GM12878 (cell line): ENCODE data around the gene LRRN2. TPM values are rescaled to one million over a fixed set of nuclear protein-coding genes. Genes with fewer than 3 reads are reported as not detected.

Experiments used
- ATAC-seq: fragments of 200-7000 bp; cut with Tn5 transposase; 3 replicates; pipeline ENCODE4 v1.9.1; 2020; ENCODE audit warnings: mild to moderate bottlenecking, moderate library complexity
- BruUV-seq: library from RNA; stranded (reverse); fragments of 400-500 nt; replicated peaks from 2 replicates; lab custom pipeline; 2021; lab: Mats Ljungman, UMichigan
- CTCF ChIA-PET: fragments of 300-600 bp; sonication (Branson Sonifier 250); formaldehyde crosslinking; extraction: SDS; loops from one replicate; lab custom pipeline; 2021; ENCODE audit warnings: inconsistent platforms; lab: Yijun Ruan, JAX
- POLR2A ChIA-PET: fragments of 350-600 bp; formaldehyde crosslinking; extraction: SDS; loops from one replicate; lab custom pipeline; 2021; ENCODE audit warnings: inconsistent platforms; lab: Charles Lee
- RAD21 ChIA-PET: fragments of 300-600 bp; sonication (Branson Sonifier 250); formaldehyde crosslinking; loops from one replicate; lab custom pipeline; 2023; ENCODE audit warnings: antibody characterized with exemption; ENCODE audit not compliant: unreplicated experiment; lab: Charles Lee
- SMC1A ChIA-PET: fragments of 300-600 bp; sonication (Branson Sonifier 250); formaldehyde crosslinking; loops from one replicate; lab custom pipeline; 2023; ENCODE audit not compliant: unreplicated experiment, uncharacterized antibody; lab: Charles Lee
- DNase-seq: peaks from one replicate; pipeline ENCODE4 v3.0.0-alpha.2; 2011; ENCODE audit warnings: low read depth, low spot score
- FAIRE-seq: peaks from 3 replicates; lab custom pipeline; 2011; peaks lifted over from hg19 to GRCh38; lab: Jason Lieb, UNC
- H2AFZ ChIP-seq: 2 replicates; pipeline ENCODE4 v1.6.0; 2011; ENCODE audit warnings: low read depth, low read length, control low read depth; ENCODE audit not compliant: control insufficient read depth
- H3K27ac ChIP-seq: 2 replicates; pipeline ENCODE4 v1.5.1; 2011; ENCODE audit warnings: control low read depth; ENCODE audit not compliant: control insufficient read depth, insufficient read depth
- H3K27me3 ChIP-seq, 2 experiments: replicated peaks in 1 of 2; 2 replicates each; pipeline versions ENCODE4 v1.6.0 to v1.6.1; 2011; ENCODE audit warnings: low read length in 1 of 2; ENCODE audit not compliant: control insufficient read depth in 2 of 2, insufficient read depth in 2 of 2
- H3K36me3 ChIP-seq, 2 experiments: 2 replicates each; pipeline ENCODE4 v1.5.1; 2011; ENCODE audit warnings: low read length in 1 of 2; ENCODE audit not compliant: control insufficient read depth in 2 of 2, insufficient read depth in 2 of 2
- H3K4me1 ChIP-seq: 2 replicates; pipeline ENCODE4 v1.6.1; 2011; ENCODE audit warnings: mild to moderate bottlenecking, low read length, moderate library complexity, mixed read lengths; ENCODE audit not compliant: control insufficient read depth, insufficient read depth
- H3K4me2 ChIP-seq: 2 replicates; pipeline ENCODE4 v1.6.0; 2011; ENCODE audit warnings: control low read depth; ENCODE audit not compliant: control insufficient read depth, insufficient read depth
- H3K4me3 ChIP-seq: fragments of 200-600 bp; sonication (generic); 2 replicates; pipeline ENCODE4 v1.5.1; 2016
- H3K79me2 ChIP-seq: 2 replicates; pipeline ENCODE4 v1.6.0; 2011; ENCODE audit warnings: low read length; ENCODE audit not compliant: control insufficient read depth, insufficient read depth
- H3K9ac ChIP-seq: 2 replicates; pipeline ENCODE4 v1.8.0; 2011; ENCODE audit warnings: low read length, control low read depth, mixed read lengths; ENCODE audit not compliant: control insufficient read depth, insufficient read depth
- H3K9me3 ChIP-seq: replicated peaks from 3 replicates; pipeline ENCODE4 v1.5.1; 2011; ENCODE audit warnings: mild to moderate bottlenecking, low read length; ENCODE audit not compliant: control insufficient read depth, insufficient read depth
- H4K20me1 ChIP-seq: 2 replicates; pipeline ENCODE4 v1.6.0; 2011; ENCODE audit not compliant: control insufficient read depth, insufficient read depth
- ATF7 ChIP-seq: fragments of 450-650 bp; IDR thresholded peaks from 2 replicates; pipeline ENCODE4 v1.6.1; 2016; ENCODE audit warnings: low read depth, mild to moderate bottlenecking
- BMI1 ChIP-seq: fragments of 450-650 bp; IDR thresholded peaks from 2 replicates; pipeline ENCODE4 v1.6.1; 2016; ENCODE audit warnings: mild to moderate bottlenecking, moderate library complexity, borderline replicate concordance
- CHD1 ChIP-seq: IDR thresholded peaks from 2 replicates; pipeline ENCODE4 v1.6.1; 2012; ENCODE audit warnings: low read depth, low read length, improper control_type of control experiment
- CTCF ChIP-seq, 3 experiments: IDR thresholded peaks in 2 of 3; conservative IDR thresholded peaks in 1 of 3; 2 replicates each; pipeline ENCODE4 v1.5.1; 2011; ENCODE audit warnings: low read depth in 3 of 3, low read length in 3 of 3, mild to moderate bottlenecking in 3 of 3, control low read depth in 2 of 3, moderate library complexity in 2 of 3, inconsistent platforms in 1 of 3, mixed read lengths in 1 of 3; ENCODE audit not compliant: control insufficient read depth in 2 of 3, insufficient read depth in 1 of 3; ENCODE audit errors: extremely low read depth in 1 of 3
- KAT2A ChIP-seq: conservative IDR thresholded peaks from 2 replicates; pipeline ENCODE4 v1.6.1; 2011; ENCODE audit warnings: low read depth, low read length; ENCODE audit not compliant: control insufficient read depth
- KDM1A ChIP-seq: fragments of 200-600 bp; sonication (generic); IDR thresholded peaks from 2 replicates; pipeline ENCODE4 v1.6.1; 2016; ENCODE audit warnings: borderline replicate concordance
- LARP7 ChIP-seq: fragments of 450-650 bp; IDR thresholded peaks from 2 replicates; pipeline ENCODE4 v1.6.1; 2017; ENCODE audit warnings: mild to moderate bottlenecking
- NFXL1 ChIP-seq: fragments of 450-650 bp; IDR thresholded peaks from 2 replicates; pipeline ENCODE4 v1.6.1; 2017; ENCODE audit warnings: antibody characterized with exemption, mild to moderate bottlenecking, borderline replicate concordance
- REST ChIP-seq: IDR thresholded peaks from 2 replicates; pipeline ENCODE4 v1.6.1; 2012; ENCODE audit warnings: mild to moderate bottlenecking, low read depth, low read length
- SP1 ChIP-seq: IDR thresholded peaks from one replicate; pipeline ENCODE4 v1.6.1; 2011; ENCODE audit warnings: low read depth, low read length
- TAF1 ChIP-seq: IDR thresholded peaks from 2 replicates; pipeline ENCODE4 v1.6.1; 2011; ENCODE audit warnings: mild to moderate bottlenecking, low read depth, low read length, borderline replicate concordance
- TCF3 ChIP-seq: IDR thresholded peaks from 2 replicates; pipeline ENCODE4 v1.6.1; 2012; ENCODE audit warnings: low read depth, mild to moderate bottlenecking, low read length, borderline replicate concordance; ENCODE audit not compliant: insufficient read depth
- TCF7 ChIP-seq: IDR thresholded peaks from 2 replicates; pipeline ENCODE4 v1.6.1; 2014; ENCODE audit warnings: antibody characterized with exemption, borderline replicate concordance
- USF2 ChIP-seq: IDR thresholded peaks from 2 replicates; pipeline ENCODE4 v1.6.1; 2011; ENCODE audit warnings: low read depth, low read length, improper control_type of control experiment, borderline replicate concordance
- ZBED1 ChIP-seq: IDR thresholded peaks from 2 replicates; pipeline ENCODE4 v1.6.1; 2016; ENCODE audit warnings: borderline replicate concordance
- WGBS: methylation state at CpG from one replicate; pipeline ENCODE4 v1.1.6; 2016; ENCODE audit warnings: low lambda C conversion rate; ENCODE audit not compliant: insufficient replicate concordance, insufficient coverage; ENCODE audit errors: missing lambda C conversion rate; 5-methylcytosine and 5-hydroxymethylcytosine counted together
- in situ Hi-C: fragments of 300-500 bp; cut with MboI; formaldehyde crosslinking; loops from 9 replicates; pipeline ENCODE4 v1.14.3; 2018; ENCODE audit warnings: mixed read lengths
- intact Hi-C: fragments of 100-400 bp; cut with micrococcal nuclease; formaldehyde crosslinking; loops from one replicate; pipeline ENCODE4 v1.14.2; 2022; ENCODE audit not compliant: unreplicated experiment
- polyA plus RNA-seq, 11 experiments: library from polyadenylated mRNA; depleted of rRNA in 4 of 11; unstranded in 6 of 11; stranded (reverse) in 5 of 11; fragments of >200 nt; fragmentation: Nextera tagmentation in 4 of 11; fragmentation: Illumina TruSeq in 1 of 11; extraction: Ambion mirVana in 4 of 11; extraction: Trizol in 1 of 11; gene quantifications; 1 replicate in 1 of 11; 2 replicates in 10 of 11; pipeline versions ENCODE4 v1.2.1 to v1.2.3, GENCODE V29; 2011 to 2016; ENCODE audit warnings: inconsistent platforms in 2 of 11, missing spikeins in 2 of 11, low read depth in 1 of 11
- total RNA-seq, 4 experiments: library from RNA; depleted of rRNA in 3 of 4; stranded (reverse); fragments of >200 nt in 3 of 4; fragmentation: Illumina TruSeq in 1 of 4; extraction: Trizol in 1 of 4; gene quantifications; 2 replicates each; pipeline versions ENCODE4 v1.2.1 to v1.2.3, GENCODE V29; 2013 to 2021

Gene LRRN2
- total and polyA plus RNA-seq, 10 of the 15 experiments (the other 5 are each of a cell fraction or from before 2014, with no cell fraction given) = not detected

GRCh38 chr1:204583909-204584632, 101.5 kb downstream of the LRRN2 start:
- DNase-seq = no peak
- Histone ChIP-seq H3K4me3 (no peak overlapping the region), H3K27ac (no peak overlapping the region), H3K9ac (no peak overlapping the region), H2AFZ (no peak overlapping the region), H3K9me3 (no peaks in the 10 kb centered on the region), H3K4me1 (peaks cover 14% of the 10 kb centered on the region), H3K36me3 (no peaks in the 10 kb centered on the region), H3K79me2 (no peaks in the 10 kb centered on the region), H3K4me2 (no peak overlapping the region), H3K27me3 (no peaks in the 10 kb centered on the region), H4K20me1 (no peaks in the 10 kb centered on the region)
- no peak for FAIRE-seq
- TF ChIP-seq USF2 = no peak
- TF ChIP-seq CHD1 = no peak
- TF ChIP-seq REST = no peak
- TF ChIP-seq KDM1A = no peak
- TF ChIP-seq KAT2A = no peak
- no peak for TF ChIP-seq NFXL1
- no peak for TF ChIP-seq TCF3
- no peak for TF ChIP-seq TCF7
- no peak for TF ChIP-seq LARP7
- TF ChIP-seq ZBED1 = no peak
- no peak for TF ChIP-seq ATF7
- no peak for TF ChIP-seq TAF1
- no peak for TF ChIP-seq CTCF (IDR thresholded peaks at IDR 0.05 in 2 of 3, conservative IDR thresholded peaks at IDR 0.05 in 1 of 3; ENCODE audit: control insufficient read depth in 2 of 3, extremely low read depth in 1 of 3, insufficient read depth in 1 of 3, low read depth in 3 of 3, low read length in 3 of 3)
- TF ChIP-seq BMI1 = no peak
- no peak for TF ChIP-seq SP1
- WGBS = 95% methylated on average over 4 of the region's 4 CpGs
- no peak for ATAC-seq
- BruUV-seq = no TSS peak
- ChIA-PET SMC1A (no interaction called here), POLR2A (no interaction called here), CTCF (interaction anchor here (1.0 to 2.0 kb wide), 2 partner anchors 19 to 223 kb away, joined by 3 to 4 read pairs; no protein-coding TSS in a partner anchor), RAD21 (no interaction called here)
- intact Hi-C loops (no loop called here), in situ Hi-C loops (no loop called here)
